Activated CD4-positive, alpha-beta T cell treated with anti-CD3 and anti-CD28 coated beads, Interleukin-2, amount 50 U/mL, for 4 hours (primary cell): ENCODE results near the gene PFN3.

Experiments
- DNase-seq, 2 experiments: peaks; one replicate each; pipeline ENCODE4 v3.0.0-alpha.2; 2020

The PFN3 gene

DNA sequence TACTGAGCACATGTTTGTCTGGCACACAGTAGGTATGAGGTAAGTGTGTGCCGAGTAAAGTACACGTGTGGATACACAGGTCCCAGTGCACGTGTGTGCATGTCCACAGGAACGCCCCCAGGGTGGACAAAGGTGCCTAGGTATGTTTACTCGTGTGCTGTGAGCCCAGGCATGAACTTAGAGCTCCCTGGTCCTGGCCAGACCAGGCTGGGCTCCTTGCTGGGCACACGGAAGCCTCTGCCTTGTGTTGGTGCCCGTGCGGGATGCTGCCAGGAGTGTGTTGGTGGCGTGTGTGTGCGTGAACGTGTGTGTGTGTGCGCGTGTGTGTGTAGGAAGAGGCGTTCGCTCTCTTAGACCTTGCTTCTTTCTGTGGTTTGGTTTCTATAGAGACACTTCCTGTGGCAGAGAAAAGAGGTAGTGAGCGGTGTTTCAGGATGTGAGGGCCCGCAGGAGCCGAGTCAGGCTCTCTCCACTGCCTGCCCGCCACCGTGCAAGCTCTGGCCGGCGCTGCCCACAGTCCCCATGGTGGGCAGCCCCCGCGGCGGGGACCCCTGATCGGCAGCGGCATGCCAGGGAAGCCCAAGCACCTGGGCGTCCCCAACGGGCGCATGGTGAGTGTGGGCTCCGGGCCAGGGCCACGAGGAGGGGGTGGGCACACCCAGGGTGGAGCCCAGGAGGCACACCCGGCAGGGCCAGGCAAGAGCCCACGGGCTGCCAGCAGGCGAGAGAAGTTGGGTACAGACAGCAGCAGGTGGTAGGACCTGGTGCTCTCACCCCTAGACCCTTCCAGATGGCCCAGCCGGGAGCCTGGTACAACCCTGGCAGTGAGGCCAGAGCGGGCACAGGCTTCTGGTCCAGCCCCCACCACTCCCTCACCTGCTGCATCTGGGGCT, 42.8 kb downstream of the PFN3 start, which contains the start of gene RGS14:
RGS14 (plus strand) TSS at position 466 of the 893 bp plus-strand sequence; CDS start at position 567, 101 bp downstream.
- peak; percentile 58 to 60 for DNase-seq

DNA sequence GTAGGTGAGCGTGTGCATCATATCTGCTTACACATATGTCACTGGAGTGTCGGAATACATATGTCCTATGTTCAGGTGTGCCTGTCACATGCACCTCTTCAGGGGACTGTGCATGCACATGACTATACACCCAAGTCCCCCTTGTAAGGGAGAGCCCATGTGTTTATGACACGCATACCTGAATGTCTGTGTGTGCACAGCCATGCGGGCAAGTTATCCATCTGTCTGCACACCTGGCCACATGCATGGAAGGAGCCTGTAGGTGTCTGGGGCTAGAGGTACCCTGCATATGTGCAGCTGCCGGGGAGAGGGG, 43.4 kb downstream of the PFN3 start:
- no peak for DNase-seq

DNA sequence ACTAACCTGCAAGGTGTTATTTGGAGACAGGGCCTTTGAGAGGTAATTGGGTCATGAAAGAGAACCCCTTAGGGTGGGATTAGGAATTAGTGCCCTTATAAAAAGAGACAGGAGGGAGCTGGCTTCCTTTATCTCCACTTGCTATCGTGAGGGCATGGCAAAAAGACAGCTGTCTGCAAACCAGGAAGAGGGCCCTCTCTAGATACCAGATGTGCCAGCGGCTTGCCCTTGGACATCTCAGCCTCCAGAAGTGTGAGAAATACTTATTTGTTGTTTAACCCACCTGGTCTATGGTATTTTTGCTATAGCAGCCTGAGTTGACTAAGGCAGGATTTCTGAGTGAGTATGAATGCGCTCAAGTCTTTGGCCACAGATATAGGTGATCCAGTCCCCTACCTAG, 43.7 kb downstream of the PFN3 start:
- no peak for DNase-seq

DNA sequence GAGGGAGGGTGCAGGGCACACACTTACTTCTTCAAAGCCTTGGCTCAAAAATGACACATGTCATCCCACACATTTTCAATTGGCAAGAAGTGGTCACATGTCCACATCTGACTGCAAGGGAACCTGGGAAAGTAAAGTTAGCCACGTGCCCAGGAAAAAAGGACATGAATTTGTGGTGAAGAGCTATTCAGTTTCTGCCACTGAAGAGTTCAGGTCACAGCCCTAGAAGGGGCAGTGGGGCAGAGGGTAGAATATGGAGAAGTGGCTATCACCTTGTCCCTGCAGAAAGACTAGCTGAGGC, 44.6 kb downstream of the PFN3 start:
- DNase-seq = no peak

DNA sequence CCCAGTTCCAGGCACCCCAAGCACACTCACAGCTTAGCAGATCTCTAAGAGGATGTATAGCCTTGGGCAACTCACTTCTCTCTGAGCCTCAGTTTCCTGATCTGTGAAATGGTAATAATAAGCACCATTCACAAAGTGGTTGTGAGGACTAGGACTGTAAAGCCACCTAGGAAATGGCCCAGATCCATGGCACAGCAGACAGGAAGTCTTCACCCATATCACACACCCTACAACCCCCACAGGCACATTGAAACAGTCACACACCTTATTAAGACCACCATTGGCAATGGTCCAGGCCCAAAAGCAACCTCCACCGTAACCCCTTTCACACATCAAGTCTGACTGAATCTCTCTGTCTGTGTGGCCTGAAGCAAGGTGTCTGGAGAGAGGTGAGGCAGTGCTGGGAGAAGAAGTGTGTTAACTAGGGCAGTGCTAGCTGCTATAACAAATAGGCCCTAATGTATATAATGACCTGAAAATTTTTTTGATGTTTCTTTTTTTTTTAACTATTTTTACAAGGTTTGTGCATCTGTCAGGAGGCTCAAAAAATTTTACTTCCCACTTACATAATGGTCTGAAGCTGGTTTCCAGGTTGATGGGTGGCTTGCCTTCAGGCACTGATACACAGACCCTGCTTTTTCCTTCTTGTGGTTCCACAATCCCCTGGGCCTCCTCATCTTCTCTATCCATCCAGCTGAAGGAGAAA, 45.1 kb downstream of the PFN3 start:
- DNase-seq = no peak

DNA sequence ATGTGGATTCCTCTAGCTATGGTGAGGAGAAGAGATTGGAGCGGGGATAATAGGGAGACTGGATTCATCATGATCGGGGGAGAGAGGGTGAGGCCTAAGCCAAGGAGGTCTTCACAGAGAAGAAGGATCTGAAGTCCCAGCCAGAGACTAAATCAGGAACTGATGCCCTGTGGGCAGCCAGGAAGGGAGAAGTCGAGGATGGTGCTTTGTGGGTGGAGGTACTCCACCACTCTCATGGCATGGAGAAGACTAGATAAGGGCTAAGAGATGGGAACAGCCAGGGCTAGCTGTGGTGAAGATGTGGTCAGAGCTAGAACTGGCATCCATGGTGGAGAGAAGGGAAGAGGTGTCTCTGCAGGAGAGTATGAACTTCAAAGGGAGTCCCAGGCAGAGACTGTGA, 45.8 kb downstream of the PFN3 start:
- no peak for DNase-seq

DNA sequence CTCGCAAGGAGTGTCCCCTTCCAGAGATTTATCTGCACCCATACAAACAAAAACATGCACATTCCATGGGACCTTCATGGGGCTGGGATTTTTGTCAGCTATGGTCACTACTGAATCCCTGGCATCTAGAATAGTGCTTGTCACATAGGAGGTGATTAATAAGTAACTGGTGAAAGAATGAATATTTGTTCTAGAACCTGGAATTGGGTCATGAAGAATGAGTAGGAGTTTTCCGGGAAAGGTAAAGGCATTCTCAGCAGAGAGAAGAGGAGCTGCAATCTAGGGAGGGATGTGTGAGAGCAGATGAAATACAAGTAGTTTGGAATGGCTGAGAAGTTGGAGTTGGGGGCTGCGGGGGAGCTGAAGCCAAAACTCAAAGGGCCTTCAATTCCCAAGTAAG, 46.2 kb downstream of the PFN3 start:
- DNase-seq = no peak

DNA sequence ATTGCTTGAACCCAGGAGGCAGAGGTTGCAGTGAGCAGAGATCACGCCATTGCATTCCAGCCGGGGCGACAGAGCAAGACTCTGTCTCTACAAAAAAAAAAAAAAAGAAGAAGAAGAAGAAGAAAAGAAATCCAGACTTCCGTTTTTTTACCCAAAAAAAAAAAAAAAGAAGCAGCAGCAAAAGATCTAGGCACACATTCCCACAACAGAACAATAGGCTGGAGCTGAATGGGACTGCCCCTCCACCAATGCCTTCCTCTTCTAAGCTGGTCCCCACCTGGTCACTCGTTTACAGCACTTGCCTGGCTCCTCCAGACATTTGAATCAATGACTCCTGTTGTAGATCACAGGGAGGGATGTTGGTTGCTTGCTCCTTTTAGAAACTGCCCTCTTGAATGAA, 47.4 kb downstream of the PFN3 start:
- DNase-seq = no peak

DNA sequence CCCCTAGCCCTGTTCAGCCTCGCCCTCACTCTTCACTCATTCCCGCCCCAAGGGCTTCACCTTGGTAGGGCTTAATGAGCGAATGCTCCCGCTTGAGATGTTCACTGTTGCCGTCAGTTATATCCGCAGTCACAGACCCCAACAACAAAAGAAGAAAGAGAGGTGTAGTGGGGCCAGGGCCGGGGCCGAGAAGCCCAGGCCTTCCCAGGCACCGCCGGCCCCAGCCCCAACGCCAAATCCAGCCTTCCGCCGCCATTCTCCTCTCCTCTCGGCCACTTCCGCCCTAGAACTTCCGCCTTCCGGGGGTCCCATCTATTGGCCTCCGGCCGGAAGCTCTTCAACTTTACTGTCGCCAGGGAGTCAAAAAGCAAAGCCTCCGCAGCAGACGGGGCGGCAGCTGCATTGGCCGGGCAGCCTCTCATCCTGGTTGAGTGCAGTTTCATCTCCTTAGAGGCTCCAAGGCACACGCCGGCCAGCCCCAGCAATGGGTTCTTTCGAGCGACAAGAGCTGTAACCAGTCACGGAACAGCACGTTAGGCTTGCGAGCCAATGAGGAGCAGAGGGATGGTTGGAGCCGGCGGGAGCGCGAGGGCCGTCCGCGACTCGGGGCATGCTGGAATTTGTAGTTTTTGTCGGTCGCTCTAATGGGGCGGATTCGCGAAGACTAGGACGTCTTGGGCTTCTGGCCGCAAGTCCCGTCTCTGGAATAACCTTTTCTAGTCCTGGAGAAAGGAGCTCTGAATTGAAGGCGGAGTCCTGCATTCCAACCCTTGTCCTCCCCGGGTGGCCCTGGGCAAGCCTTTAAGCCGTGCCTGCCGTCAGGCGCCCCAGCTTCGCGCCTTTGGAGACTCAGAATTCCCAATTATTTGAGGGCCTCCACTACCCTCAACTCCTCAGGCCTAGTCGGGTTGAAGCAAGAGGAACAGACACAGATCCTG, 48.8 kb downstream of the PFN3 start, which contains the start of gene LMAN2:
LMAN2 (minus strand) TSS at position 277 of the 938 bp plus-strand sequence; CDS start at position 256, 21 bp downstream.
- DNase-seq = peak; percentile 85 to 88

DNA sequence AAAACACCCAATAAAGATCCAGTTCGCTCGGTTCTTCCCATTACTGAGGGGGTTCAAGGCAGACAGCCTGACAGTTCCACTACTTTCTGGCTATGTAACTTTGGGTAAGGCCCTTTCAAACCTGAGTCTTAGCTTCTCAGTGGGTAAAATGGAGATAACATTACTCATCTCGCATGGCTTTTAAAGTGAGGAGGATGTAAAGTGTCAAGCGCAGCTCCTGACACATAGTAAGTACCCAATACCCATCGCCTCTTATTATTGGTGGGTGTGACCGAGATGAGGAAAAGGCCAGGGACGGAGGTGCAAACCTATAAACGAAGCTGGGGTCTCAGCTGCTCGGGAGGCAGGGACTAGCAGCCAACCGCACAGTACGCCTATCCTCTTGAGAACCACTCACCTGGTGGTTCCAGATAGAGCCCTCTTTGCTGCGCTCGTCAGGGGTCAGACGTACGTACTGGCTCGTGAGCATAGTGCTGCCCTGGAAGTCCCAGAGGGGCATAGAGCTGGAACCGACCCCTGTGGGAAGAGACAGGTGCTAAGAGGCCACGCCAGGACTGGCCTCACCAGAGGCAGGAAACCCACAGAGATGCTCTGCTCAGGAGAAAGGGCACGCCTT, 49.6 kb downstream of the PFN3 start:
- no peak for DNase-seq
